Osteoblast (primary cell): ENCODE data around the gene ADD2. TPM values are rescaled to one million over a fixed set of nuclear protein-coding genes. Genes with fewer than 3 reads are reported as not detected.
"Not testable (repeated sequence)": the region's sequence is repeated elsewhere in the genome, so short reads cannot be mapped to it uniquely, and the experiment has no call there.

ENCODE experiments used
- DNase-seq: peaks from one replicate; pipeline ENCODE4 v3.0.0; 2011; ENCODE audit warnings: low spot score, mixed read lengths; ENCODE audit not compliant: insufficient read length; ENCODE audit errors: missing footprints
- H2AFZ ChIP-seq: 2 replicates; pipeline ENCODE4 v1.6.0; 2011; ENCODE audit warnings: mild to moderate bottlenecking, low read length
- H3K27ac ChIP-seq: 2 replicates; pipeline ENCODE4 v1.5.1; 2011; ENCODE audit warnings: mild to moderate bottlenecking, low read depth, low read length, moderate library complexity
- H3K27me3 ChIP-seq: 2 replicates; pipeline ENCODE4 v1.6.0; 2012; ENCODE audit warnings: mild to moderate bottlenecking, control low read depth, inconsistent platforms, low read length, moderate library complexity; ENCODE audit not compliant: insufficient read depth
- H3K36me3 ChIP-seq: 2 replicates; pipeline ENCODE4 v1.5.1; 2011; ENCODE audit warnings: mild to moderate bottlenecking, low read length, control low read depth, moderate library complexity; ENCODE audit not compliant: insufficient read depth
- H3K4me1 ChIP-seq: 2 replicates; pipeline ENCODE4 v1.5.1; 2011; ENCODE audit warnings: mild to moderate bottlenecking, low read length, control low read depth, moderate library complexity; ENCODE audit not compliant: insufficient read depth
- H3K4me2 ChIP-seq: 2 replicates; pipeline ENCODE4 v1.6.0; 2011; ENCODE audit warnings: mild to moderate bottlenecking, low read length; ENCODE audit not compliant: insufficient read depth
- H3K4me3 ChIP-seq: fragments of 200-600 bp; sonication (generic); 3 replicates; pipeline ENCODE4 v1.5.1; 2012; ENCODE audit warnings: mild to moderate bottlenecking, low read length, inconsistent platforms; ENCODE audit not compliant: insufficient read depth
- H3K79me2 ChIP-seq: 2 replicates; pipeline ENCODE4 v1.6.0; 2012; ENCODE audit warnings: mild to moderate bottlenecking, low read length, control low read depth, inconsistent platforms; ENCODE audit not compliant: insufficient read depth
- H3K9me3 ChIP-seq: 2 replicates; pipeline ENCODE4 v1.5.1; 2011; ENCODE audit warnings: low read depth, low read length, control low read depth
- H4K20me1 ChIP-seq: 2 replicates; pipeline ENCODE4 v1.6.0; 2012; ENCODE audit warnings: mild to moderate bottlenecking, low read length, control low read depth; ENCODE audit not compliant: insufficient read depth
- total RNA-seq: library from RNA; depleted of rRNA; stranded (reverse); fragments of >200 nt; gene quantifications from 2 replicates; pipeline ENCODE4 v1.2.3, GENCODE V29; 2012
- TF ChIP-seq, protein P1 (sequence below): IDR thresholded peaks from 2 replicates; pipeline ENCODE4 v1.5.1; 2011; ENCODE audit warnings: mild to moderate bottlenecking, low read depth, low read length, moderate library complexity; ENCODE audit errors: extremely low read depth

Gene ADD2
- total RNA-seq, 1 donor, result not detected

DNA sequence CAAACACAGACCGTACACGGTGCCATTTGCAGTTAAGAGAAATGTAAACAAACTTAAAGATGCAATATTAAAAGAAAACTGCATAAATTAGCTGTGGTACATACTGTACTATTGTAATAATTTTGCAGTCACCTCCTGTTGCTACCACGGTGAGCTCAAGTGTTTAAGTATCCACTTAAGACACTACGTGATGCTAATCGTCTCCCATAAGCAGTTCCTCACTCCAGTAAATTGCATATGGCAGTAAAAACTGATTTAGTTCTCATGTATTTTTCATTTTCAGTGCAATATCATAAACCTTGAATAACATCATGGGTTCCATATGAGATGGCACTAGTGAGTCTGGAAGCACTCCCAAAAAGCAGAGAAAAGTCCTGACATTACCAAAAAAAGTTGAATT, 38.0 kb upstream of the ADD2 start:
- no peaks in the 10 kb centered on the region for H3K9me3 ChIP-seq
- H3K79me2 ChIP-seq, result no peaks in the 10 kb centered on the region
- no peaks in the 10 kb centered on the region for H3K4me1 ChIP-seq
- H3K4me2 ChIP-seq, result no peak overlapping the region
- no peak overlapping the region for H3K4me3 ChIP-seq
- peaks cover 3% of the 10 kb centered on the region for H3K27me3 ChIP-seq
- no peak for DNase-seq
- TF ChIP-seq, protein P1, sequence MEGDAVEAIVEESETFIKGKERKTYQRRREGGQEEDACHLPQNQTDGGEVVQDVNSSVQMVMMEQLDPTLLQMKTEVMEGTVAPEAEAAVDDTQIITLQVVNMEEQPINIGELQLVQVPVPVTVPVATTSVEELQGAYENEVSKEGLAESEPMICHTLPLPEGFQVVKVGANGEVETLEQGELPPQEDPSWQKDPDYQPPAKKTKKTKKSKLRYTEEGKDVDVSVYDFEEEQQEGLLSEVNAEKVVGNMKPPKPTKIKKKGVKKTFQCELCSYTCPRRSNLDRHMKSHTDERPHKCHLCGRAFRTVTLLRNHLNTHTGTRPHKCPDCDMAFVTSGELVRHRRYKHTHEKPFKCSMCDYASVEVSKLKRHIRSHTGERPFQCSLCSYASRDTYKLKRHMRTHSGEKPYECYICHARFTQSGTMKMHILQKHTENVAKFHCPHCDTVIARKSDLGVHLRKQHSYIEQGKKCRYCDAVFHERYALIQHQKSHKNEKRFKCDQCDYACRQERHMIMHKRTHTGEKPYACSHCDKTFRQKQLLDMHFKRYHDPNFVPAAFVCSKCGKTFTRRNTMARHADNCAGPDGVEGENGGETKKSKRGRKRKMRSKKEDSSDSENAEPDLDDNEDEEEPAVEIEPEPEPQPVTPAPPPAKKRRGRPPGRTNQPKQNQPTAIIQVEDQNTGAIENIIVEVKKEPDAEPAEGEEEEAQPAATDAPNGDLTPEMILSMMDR, result no peak
- no peak overlapping the region for H2AFZ ChIP-seq
- H3K27ac ChIP-seq, result no peak overlapping the region
- H4K20me1 ChIP-seq, result no peaks in the 10 kb centered on the region
- no peaks in the 10 kb centered on the region for H3K36me3 ChIP-seq

DNA sequence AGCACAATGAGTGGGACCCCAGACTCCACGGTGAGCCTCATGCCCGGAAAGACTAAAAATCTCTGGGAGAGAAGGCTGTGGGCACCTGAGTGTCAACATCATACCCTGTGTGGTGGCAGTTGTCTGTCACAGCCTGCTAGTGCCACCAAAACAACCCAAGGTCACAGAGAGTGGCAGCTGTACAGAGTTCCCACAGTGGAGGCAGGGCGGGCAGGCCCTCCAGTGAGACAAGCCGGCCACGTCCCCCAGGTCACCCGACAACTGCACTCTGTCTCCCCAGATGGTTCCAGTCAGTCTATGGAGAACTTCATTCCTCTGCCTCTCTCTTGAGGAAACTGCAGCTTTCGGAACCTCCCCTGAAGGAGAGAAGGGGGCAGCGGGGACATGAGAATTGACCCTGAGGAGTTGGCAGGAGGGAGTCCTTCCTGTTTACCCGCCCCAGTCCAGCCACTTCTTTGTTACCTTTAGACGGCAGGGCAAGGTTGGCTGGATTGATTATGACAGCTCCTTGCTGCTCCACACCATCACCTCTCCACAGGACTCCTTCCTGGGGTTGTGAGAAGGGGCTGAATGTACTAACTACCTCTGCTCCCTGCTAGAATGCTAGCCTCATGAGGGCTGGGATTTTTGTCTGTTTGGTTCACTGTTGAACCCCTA, 33.7 kb upstream of the ADD2 start:
- H3K4me3 ChIP-seq, result no peak overlapping the region
- no peak overlapping the region for H3K27ac ChIP-seq
- DNase-seq, result no peak
- no peaks in the 10 kb centered on the region for H3K79me2 ChIP-seq
- H3K36me3 ChIP-seq, result no peaks in the 10 kb centered on the region
- H3K4me1 ChIP-seq, result no peaks in the 10 kb centered on the region
- no peaks in the 10 kb centered on the region for H4K20me1 ChIP-seq
- H2AFZ ChIP-seq, result no peak overlapping the region
- no peak overlapping the region for H3K4me2 ChIP-seq
- no peaks in the 10 kb centered on the region for H3K9me3 ChIP-seq
- H3K27me3 ChIP-seq, result peaks cover 3% of the 10 kb centered on the region
- TF ChIP-seq, protein P1, result no peak

DNA sequence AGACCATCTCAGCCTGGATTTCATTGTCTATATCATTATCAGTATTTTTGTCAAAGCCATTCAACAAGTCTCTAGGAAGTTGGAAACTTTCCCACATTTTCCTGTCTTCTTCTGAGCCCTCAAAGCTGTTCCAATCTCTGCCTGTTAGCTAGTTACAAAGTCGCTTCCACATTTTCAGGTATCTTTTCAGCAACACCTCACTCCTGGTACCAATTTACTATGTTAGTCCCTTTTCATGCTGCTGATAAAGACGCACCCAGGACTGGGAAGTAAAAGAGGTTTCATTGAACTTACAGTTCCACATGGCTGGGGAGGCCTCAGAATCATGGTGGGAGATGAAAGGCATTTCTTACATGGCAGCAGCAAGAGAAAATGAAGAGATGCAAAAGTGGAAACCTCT, 31.7 kb upstream of the ADD2 start:
- peaks cover 8% of the 10 kb centered on the region for H3K27me3 ChIP-seq
- H3K4me3 ChIP-seq, result no peak overlapping the region
- H3K36me3 ChIP-seq, result no peaks in the 10 kb centered on the region
- H3K79me2 ChIP-seq, result no peaks in the 10 kb centered on the region
- H3K4me1 ChIP-seq, result no peaks in the 10 kb centered on the region
- H3K27ac ChIP-seq, result no peak overlapping the region
- H3K9me3 ChIP-seq, result no peaks in the 10 kb centered on the region
- TF ChIP-seq, protein P1, result no peak
- DNase-seq, result no peak
- H4K20me1 ChIP-seq, result no peaks in the 10 kb centered on the region
- H3K4me2 ChIP-seq, result no peak overlapping the region
- H2AFZ ChIP-seq, result no peak overlapping the region

DNA sequence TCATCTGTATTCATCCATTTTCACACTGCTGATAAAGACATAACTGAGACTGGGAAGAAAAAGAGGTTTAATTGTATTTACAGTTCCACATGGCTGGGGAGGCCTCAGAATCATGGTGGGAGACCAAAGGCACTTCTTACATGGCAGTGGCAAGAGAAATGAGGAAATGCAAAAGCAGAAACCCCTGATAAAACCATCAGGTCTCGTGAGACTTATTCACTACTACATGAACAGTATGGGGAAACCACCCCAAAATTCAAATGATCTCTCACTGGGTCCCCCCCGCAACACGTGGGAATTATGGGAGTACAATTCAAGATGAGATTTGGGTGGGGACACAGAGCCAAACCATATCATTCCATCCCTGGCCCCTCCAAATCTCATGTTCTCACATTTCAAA, 30.0 kb upstream of the ADD2 start:
- not testable (repeated sequence) for H3K79me2 ChIP-seq, H2AFZ ChIP-seq

More for the DNA sequence above, 30.0 kb upstream of the ADD2 start:
- H3K4me2 ChIP-seq, H3K4me1 ChIP-seq, H3K27ac ChIP-seq, DNase-seq, H3K9me3 ChIP-seq, H3K4me3 ChIP-seq, H3K36me3 ChIP-seq, H4K20me1 ChIP-seq: not testable (repeated sequence)
- H3K27me3 ChIP-seq, result peaks cover 19% of the 10 kb centered on the region
